K562 (cell line): Measurements from ENCODE around the gene TREH. TPM values are rescaled to one million over a fixed set of nuclear protein-coding genes. Genes with fewer than 3 reads are reported as not detected.

ENCODE experiments used
- KLF10 ChIP-seq: fragments of 250-450 bp; sonication (Bioruptor Pico); IDR thresholded peaks from 2 replicates; pipeline ENCODE4 v1.6.1; 2021; ENCODE audit warnings: matching md5 sums
- MED1 ChIP-seq: sonication (generic); formaldehyde crosslinking; IDR thresholded peaks from 2 replicates; pipeline ENCODE4 v1.8.1; 2023; ENCODE audit warnings: missing genetic modification reagents, borderline replicate concordance
- NCOR1 ChIP-seq: fragments of 450-650 bp; IDR thresholded peaks from 2 replicates; pipeline ENCODE4 v1.6.1; 2016; ENCODE audit warnings: mild to moderate bottlenecking, moderate library complexity
- PBX2 ChIP-seq, 2 experiments: IDR thresholded peaks in 1 of 2; conservative IDR thresholded peaks in 1 of 2; 2 replicates each; pipeline ENCODE4 v1.6.1; 2016; ENCODE audit warnings: low read depth in 2 of 2, mild to moderate bottlenecking in 1 of 2, missing compliant biosample characterization in 1 of 2, missing genetic modification characterization in 1 of 2, moderate library complexity in 1 of 2
- ZNF785 ChIP-seq: fragments of 250-450 bp; sonication (Bioruptor Pico); IDR thresholded peaks from 2 replicates; pipeline ENCODE4 v1.4.0; 2020; ENCODE audit warnings: mild to moderate bottlenecking
- polyA plus RNA-seq, 8 experiments: library from polyadenylated mRNA; depleted of rRNA in 4 of 8; stranded (reverse) in 5 of 8; unstranded in 3 of 8; fragments of >200 nt; fragmentation: Nextera tagmentation in 2 of 8; fragmentation: Illumina TruSeq in 1 of 8; extraction: Ambion mirVana in 2 of 8; extraction: Trizol in 1 of 8; gene quantifications; 2 replicates each; pipeline versions ENCODE4 v1.2.1 to v1.2.3, GENCODE V29; 2011 to 2014; ENCODE audit warnings: inconsistent platforms in 1 of 8, missing spikeins in 1 of 8
- total RNA-seq, 7 experiments: library from RNA; depleted of rRNA in 6 of 7; stranded (reverse); fragments of >200 nt in 6 of 7; fragmentation: Illumina TruSeq in 2 of 7; extraction: Trizol in 2 of 7; gene quantifications; 2 replicates each; pipeline versions ENCODE4 v1.2.1 to v1.2.3, GENCODE V29; 2011 to 2021; ENCODE audit warnings: low replicate concordance in 1 of 7
- TF ChIP-seq, protein P1 (sequence below): sonication (generic); formaldehyde crosslinking; IDR thresholded peaks from 2 replicates; pipeline ENCODE4 v1.8.1; 2023; ENCODE audit warnings: mild to moderate bottlenecking, missing genetic modification reagents
- TF ChIP-seq, protein P2 (sequence below): fragments of 450-650 bp; IDR thresholded peaks from 2 replicates; pipeline ENCODE4 v1.6.1; 2016; ENCODE audit warnings: mild to moderate bottlenecking, moderate library complexity
- TF ChIP-seq, protein P3 (sequence below): IDR thresholded peaks from 3 replicates; pipeline ENCODE4 v1.6.1; 2011; ENCODE audit warnings: borderline replicate concordance, mild to moderate bottlenecking; ENCODE audit not compliant: insufficient read length, insufficient read depth

The TREH gene
- total and polyA plus RNA-seq, 9 of the 15 experiments (the other 6 are each of a cell fraction or from before 2014, with no cell fraction given) = 0.09 to 0.20 (median 0.11) TPM; not detected in 6

DNA sequence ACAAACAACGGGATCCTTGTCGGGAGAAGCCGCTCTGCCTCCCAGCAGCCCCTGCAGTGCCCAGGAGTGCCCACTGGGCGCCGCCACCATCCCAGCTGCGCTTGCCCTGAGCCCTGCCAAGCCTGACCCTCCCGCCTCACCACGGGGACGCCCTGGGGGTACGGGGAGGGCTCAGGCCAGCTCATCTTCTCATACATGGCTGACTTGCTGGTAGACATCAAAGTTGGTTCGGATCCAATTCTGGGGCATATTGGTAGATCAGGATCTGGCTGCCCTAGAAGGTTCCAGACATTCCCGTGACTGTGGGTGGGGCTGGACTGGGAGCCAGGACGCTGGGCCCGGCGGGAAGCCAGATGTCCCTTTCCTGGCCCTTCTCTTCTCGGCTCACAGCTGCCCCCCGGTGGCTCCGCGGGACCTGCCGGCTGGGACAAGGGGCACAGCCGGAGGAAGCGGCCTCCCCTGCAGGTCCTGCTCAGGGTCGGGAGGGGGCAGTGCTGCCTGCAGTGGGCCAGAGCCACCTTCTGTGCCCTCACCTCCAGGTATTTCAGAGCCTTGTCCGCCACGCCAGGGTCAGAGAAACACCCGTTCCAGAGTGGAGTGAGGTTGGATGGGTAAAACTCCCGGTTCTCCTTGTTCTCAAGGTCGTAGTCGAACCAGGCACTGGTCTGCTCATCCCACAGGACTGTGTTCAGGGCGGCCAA is 10.6 kb upstream of the TREH start (continued):
- TF ChIP-seq PBX2 (CRISPR knock-in tag; IDR thresholded peaks at IDR 0.05; ENCODE audit: low read depth) (no peak), PBX2 (tag; conservative IDR thresholded peaks at IDR 0.05; ENCODE audit: low read depth) (no peak), ZNF785 (CRISPR knock-in tag) (no peak), MED1 (CRISPR knock-in tag) (no peak), NCOR1 (no peak), KLF10 (CRISPR knock-in tag) (no peak)
- TF ChIP-seq, protein P1, sequence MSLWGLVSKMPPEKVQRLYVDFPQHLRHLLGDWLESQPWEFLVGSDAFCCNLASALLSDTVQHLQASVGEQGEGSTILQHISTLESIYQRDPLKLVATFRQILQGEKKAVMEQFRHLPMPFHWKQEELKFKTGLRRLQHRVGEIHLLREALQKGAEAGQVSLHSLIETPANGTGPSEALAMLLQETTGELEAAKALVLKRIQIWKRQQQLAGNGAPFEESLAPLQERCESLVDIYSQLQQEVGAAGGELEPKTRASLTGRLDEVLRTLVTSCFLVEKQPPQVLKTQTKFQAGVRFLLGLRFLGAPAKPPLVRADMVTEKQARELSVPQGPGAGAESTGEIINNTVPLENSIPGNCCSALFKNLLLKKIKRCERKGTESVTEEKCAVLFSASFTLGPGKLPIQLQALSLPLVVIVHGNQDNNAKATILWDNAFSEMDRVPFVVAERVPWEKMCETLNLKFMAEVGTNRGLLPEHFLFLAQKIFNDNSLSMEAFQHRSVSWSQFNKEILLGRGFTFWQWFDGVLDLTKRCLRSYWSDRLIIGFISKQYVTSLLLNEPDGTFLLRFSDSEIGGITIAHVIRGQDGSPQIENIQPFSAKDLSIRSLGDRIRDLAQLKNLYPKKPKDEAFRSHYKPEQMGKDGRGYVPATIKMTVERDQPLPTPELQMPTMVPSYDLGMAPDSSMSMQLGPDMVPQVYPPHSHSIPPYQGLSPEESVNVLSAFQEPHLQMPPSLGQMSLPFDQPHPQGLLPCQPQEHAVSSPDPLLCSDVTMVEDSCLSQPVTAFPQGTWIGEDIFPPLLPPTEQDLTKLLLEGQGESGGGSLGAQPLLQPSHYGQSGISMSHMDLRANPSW = no peak
- TF ChIP-seq, protein P2, sequence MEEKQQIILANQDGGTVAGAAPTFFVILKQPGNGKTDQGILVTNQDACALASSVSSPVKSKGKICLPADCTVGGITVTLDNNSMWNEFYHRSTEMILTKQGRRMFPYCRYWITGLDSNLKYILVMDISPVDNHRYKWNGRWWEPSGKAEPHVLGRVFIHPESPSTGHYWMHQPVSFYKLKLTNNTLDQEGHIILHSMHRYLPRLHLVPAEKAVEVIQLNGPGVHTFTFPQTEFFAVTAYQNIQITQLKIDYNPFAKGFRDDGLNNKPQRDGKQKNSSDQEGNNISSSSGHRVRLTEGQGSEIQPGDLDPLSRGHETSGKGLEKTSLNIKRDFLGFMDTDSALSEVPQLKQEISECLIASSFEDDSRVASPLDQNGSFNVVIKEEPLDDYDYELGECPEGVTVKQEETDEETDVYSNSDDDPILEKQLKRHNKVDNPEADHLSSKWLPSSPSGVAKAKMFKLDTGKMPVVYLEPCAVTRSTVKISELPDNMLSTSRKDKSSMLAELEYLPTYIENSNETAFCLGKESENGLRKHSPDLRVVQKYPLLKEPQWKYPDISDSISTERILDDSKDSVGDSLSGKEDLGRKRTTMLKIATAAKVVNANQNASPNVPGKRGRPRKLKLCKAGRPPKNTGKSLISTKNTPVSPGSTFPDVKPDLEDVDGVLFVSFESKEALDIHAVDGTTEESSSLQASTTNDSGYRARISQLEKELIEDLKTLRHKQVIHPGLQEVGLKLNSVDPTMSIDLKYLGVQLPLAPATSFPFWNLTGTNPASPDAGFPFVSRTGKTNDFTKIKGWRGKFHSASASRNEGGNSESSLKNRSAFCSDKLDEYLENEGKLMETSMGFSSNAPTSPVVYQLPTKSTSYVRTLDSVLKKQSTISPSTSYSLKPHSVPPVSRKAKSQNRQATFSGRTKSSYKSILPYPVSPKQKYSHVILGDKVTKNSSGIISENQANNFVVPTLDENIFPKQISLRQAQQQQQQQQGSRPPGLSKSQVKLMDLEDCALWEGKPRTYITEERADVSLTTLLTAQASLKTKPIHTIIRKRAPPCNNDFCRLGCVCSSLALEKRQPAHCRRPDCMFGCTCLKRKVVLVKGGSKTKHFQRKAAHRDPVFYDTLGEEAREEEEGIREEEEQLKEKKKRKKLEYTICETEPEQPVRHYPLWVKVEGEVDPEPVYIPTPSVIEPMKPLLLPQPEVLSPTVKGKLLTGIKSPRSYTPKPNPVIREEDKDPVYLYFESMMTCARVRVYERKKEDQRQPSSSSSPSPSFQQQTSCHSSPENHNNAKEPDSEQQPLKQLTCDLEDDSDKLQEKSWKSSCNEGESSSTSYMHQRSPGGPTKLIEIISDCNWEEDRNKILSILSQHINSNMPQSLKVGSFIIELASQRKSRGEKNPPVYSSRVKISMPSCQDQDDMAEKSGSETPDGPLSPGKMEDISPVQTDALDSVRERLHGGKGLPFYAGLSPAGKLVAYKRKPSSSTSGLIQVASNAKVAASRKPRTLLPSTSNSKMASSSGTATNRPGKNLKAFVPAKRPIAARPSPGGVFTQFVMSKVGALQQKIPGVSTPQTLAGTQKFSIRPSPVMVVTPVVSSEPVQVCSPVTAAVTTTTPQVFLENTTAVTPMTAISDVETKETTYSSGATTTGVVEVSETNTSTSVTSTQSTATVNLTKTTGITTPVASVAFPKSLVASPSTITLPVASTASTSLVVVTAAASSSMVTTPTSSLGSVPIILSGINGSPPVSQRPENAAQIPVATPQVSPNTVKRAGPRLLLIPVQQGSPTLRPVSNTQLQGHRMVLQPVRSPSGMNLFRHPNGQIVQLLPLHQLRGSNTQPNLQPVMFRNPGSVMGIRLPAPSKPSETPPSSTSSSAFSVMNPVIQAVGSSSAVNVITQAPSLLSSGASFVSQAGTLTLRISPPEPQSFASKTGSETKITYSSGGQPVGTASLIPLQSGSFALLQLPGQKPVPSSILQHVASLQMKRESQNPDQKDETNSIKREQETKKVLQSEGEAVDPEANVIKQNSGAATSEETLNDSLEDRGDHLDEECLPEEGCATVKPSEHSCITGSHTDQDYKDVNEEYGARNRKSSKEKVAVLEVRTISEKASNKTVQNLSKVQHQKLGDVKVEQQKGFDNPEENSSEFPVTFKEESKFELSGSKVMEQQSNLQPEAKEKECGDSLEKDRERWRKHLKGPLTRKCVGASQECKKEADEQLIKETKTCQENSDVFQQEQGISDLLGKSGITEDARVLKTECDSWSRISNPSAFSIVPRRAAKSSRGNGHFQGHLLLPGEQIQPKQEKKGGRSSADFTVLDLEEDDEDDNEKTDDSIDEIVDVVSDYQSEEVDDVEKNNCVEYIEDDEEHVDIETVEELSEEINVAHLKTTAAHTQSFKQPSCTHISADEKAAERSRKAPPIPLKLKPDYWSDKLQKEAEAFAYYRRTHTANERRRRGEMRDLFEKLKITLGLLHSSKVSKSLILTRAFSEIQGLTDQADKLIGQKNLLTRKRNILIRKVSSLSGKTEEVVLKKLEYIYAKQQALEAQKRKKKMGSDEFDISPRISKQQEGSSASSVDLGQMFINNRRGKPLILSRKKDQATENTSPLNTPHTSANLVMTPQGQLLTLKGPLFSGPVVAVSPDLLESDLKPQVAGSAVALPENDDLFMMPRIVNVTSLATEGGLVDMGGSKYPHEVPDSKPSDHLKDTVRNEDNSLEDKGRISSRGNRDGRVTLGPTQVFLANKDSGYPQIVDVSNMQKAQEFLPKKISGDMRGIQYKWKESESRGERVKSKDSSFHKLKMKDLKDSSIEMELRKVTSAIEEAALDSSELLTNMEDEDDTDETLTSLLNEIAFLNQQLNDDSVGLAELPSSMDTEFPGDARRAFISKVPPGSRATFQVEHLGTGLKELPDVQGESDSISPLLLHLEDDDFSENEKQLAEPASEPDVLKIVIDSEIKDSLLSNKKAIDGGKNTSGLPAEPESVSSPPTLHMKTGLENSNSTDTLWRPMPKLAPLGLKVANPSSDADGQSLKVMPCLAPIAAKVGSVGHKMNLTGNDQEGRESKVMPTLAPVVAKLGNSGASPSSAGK = no peak
- TF ChIP-seq, protein P3, sequence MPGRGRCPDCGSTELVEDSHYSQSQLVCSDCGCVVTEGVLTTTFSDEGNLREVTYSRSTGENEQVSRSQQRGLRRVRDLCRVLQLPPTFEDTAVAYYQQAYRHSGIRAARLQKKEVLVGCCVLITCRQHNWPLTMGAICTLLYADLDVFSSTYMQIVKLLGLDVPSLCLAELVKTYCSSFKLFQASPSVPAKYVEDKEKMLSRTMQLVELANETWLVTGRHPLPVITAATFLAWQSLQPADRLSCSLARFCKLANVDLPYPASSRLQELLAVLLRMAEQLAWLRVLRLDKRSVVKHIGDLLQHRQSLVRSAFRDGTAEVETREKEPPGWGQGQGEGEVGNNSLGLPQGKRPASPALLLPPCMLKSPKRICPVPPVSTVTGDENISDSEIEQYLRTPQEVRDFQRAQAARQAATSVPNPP = no peak
